Osteoblast (primary cell): ENCODE data around the gene CDH22. TPM values are rescaled to one million over a fixed set of nuclear protein-coding genes. Genes with fewer than 3 reads are reported as not detected.
A peak's percentile ranks its signal among the peaks of the same experiment; 100 is the strongest.

ENCODE experiments used
- DNase-seq: peaks from one replicate; pipeline ENCODE4 v3.0.0; 2011; ENCODE audit warnings: low spot score, mixed read lengths; ENCODE audit not compliant: insufficient read length; ENCODE audit errors: missing footprints
- H2AFZ ChIP-seq: 2 replicates; pipeline ENCODE4 v1.6.0; 2011; ENCODE audit warnings: mild to moderate bottlenecking, low read length
- H3K27ac ChIP-seq: 2 replicates; pipeline ENCODE4 v1.5.1; 2011; ENCODE audit warnings: mild to moderate bottlenecking, low read depth, low read length, moderate library complexity
- H3K27me3 ChIP-seq: 2 replicates; pipeline ENCODE4 v1.6.0; 2012; ENCODE audit warnings: mild to moderate bottlenecking, control low read depth, inconsistent platforms, low read length, moderate library complexity; ENCODE audit not compliant: insufficient read depth
- H3K36me3 ChIP-seq: 2 replicates; pipeline ENCODE4 v1.5.1; 2011; ENCODE audit warnings: mild to moderate bottlenecking, low read length, control low read depth, moderate library complexity; ENCODE audit not compliant: insufficient read depth
- H3K4me1 ChIP-seq: 2 replicates; pipeline ENCODE4 v1.5.1; 2011; ENCODE audit warnings: mild to moderate bottlenecking, low read length, control low read depth, moderate library complexity; ENCODE audit not compliant: insufficient read depth
- H3K4me2 ChIP-seq: 2 replicates; pipeline ENCODE4 v1.6.0; 2011; ENCODE audit warnings: mild to moderate bottlenecking, low read length; ENCODE audit not compliant: insufficient read depth
- H3K4me3 ChIP-seq: fragments of 200-600 bp; sonication (generic); 3 replicates; pipeline ENCODE4 v1.5.1; 2012; ENCODE audit warnings: mild to moderate bottlenecking, low read length, inconsistent platforms; ENCODE audit not compliant: insufficient read depth
- H3K79me2 ChIP-seq: 2 replicates; pipeline ENCODE4 v1.6.0; 2012; ENCODE audit warnings: mild to moderate bottlenecking, low read length, control low read depth, inconsistent platforms; ENCODE audit not compliant: insufficient read depth
- H3K9me3 ChIP-seq: 2 replicates; pipeline ENCODE4 v1.5.1; 2011; ENCODE audit warnings: low read depth, low read length, control low read depth
- H4K20me1 ChIP-seq: 2 replicates; pipeline ENCODE4 v1.6.0; 2012; ENCODE audit warnings: mild to moderate bottlenecking, low read length, control low read depth; ENCODE audit not compliant: insufficient read depth
- CTCF ChIP-seq: IDR thresholded peaks from 2 replicates; pipeline ENCODE4 v1.5.1; 2011; ENCODE audit warnings: mild to moderate bottlenecking, low read depth, low read length, moderate library complexity; ENCODE audit errors: extremely low read depth
- total RNA-seq: library from RNA; depleted of rRNA; stranded (reverse); fragments of >200 nt; gene quantifications from 2 replicates; pipeline ENCODE4 v1.2.3, GENCODE V29; 2012

Gene CDH22
- total RNA-seq, 1 donor: not detected

DNA sequence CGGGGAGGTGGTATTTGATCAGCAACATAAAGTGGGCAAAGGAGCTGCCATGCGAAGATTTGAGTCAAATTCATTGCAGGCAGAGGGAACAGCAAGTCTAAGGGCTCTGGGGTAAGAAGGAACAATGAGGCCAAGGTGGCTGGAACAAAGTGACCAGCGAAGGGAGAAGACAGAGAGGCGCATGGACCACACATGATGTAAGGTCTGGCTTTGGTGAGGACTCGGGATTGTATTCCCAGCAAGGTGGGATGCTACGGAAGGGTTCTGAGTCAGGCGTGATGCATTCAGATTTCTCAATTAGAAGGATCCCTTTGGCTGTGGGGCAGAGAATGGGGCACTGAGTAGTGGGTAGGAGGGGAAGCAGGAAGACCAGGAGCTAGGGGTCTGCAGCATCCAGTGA is 30.7 kb upstream of the CDH22 start:
- H3K27me3 ChIP-seq: peaks cover 63% of the 10 kb centered on the region
- H2AFZ ChIP-seq: no peak overlapping the region
- H3K4me1 ChIP-seq: peaks cover 3% of the 10 kb centered on the region
- no peak overlapping the region for H3K27ac ChIP-seq
- no peaks in the 10 kb centered on the region for H3K36me3 ChIP-seq
- DNase-seq: peak; percentile 21
- no peak overlapping the region for H3K4me3 ChIP-seq
- no peaks in the 10 kb centered on the region for H4K20me1 ChIP-seq
- TF ChIP-seq CTCF: no peak
- H3K79me2 ChIP-seq: no peaks in the 10 kb centered on the region
- no peak overlapping the region for H3K4me2 ChIP-seq
- H3K9me3 ChIP-seq: no peaks in the 10 kb centered on the region

GRCh38 chr20:46336735-46337134 is 28.4 kb upstream of the CDH22 start:
- no peak overlapping the region for H3K4me3 ChIP-seq
- H3K4me2 ChIP-seq: no peak overlapping the region
- no peak for TF ChIP-seq CTCF
- H3K9me3 ChIP-seq: no peaks in the 10 kb centered on the region
- H3K36me3 ChIP-seq: no peaks in the 10 kb centered on the region
- H4K20me1 ChIP-seq: no peaks in the 10 kb centered on the region
- peaks cover 56% of the 10 kb centered on the region for H3K27me3 ChIP-seq
- no peaks in the 10 kb centered on the region for H3K4me1 ChIP-seq
- no peaks in the 10 kb centered on the region for H3K79me2 ChIP-seq
- DNase-seq: peak; percentile 25
- no peak overlapping the region for H2AFZ ChIP-seq
- H3K27ac ChIP-seq: no peak overlapping the region

- DNase-seq: peak; percentile 0
- Histone ChIP-seq H3K4me2 (no peak overlapping the region), H3K27me3 (peaks cover 53% of the 10 kb centered on the region), H3K79me2 (no peaks in the 10 kb centered on the region), H2AFZ (no peak overlapping the region), H3K4me1 (no peaks in the 10 kb centered on the region), H3K27ac (no peak overlapping the region), H3K36me3 (no peaks in the 10 kb centered on the region), H3K4me3 (no peak overlapping the region), H3K9me3 (no peaks in the 10 kb centered on the region), H4K20me1 (no peaks in the 10 kb centered on the region)
- no peak for TF ChIP-seq CTCF
These were observed 26.1 kb upstream of the CDH22 start for GRCh38 chr20:46334303-46334904.

GRCh38 chr20:46333161-46333991 is 25.1 kb upstream of the CDH22 start:
- Histone ChIP-seq H3K4me1 (no peaks in the 10 kb centered on the region), H3K4me3 (no peak overlapping the region), H4K20me1 (no peaks in the 10 kb centered on the region), H2AFZ (no peak overlapping the region), H3K36me3 (no peaks in the 10 kb centered on the region), H3K79me2 (no peaks in the 10 kb centered on the region), H3K27me3 (peaks cover 46% of the 10 kb centered on the region), H3K27ac (no peak overlapping the region), H3K9me3 (no peaks in the 10 kb centered on the region), H3K4me2 (no peak overlapping the region)
- peak; percentile 60 for DNase-seq
- no peak for TF ChIP-seq CTCF
